NCI-H2107 treated with DMSO at 0.1 percent for 48 hours (cell line): Measurements from ENCODE around the gene CIAO3.
A peak's percentile ranks its signal among the peaks of the same experiment; 100 is the strongest.
"Not testable (repeated sequence)": the region's sequence is repeated elsewhere in the genome, so short reads cannot be mapped to it uniquely, and the experiment has no call there.

ENCODE experiments used
- DNase-seq: peaks from one replicate; lab custom pipeline; 2025; ENCODE audit not compliant: unreplicated experiment; lab: John Stamatoyannopoulos, UW

Gene CIAO3

GRCh38 chr16:760545-761343 is 19.9 kb upstream of the CIAO3 start, which contains the start of gene MSLN:
Gene MSLN (plus strand): TSS chr16:760734. CDS start chr16:762681, 1,947 bp downstream.
- DNase-seq: no peak

- no peak for DNase-seq
These were observed 19.3 kb upstream of the CIAO3 start for GRCh38 chr16:760065-760464.

- DNase-seq: peak; percentile 6
These were observed 18.5 kb upstream of the CIAO3 start for GRCh38 chr16:759110-759910.

GRCh38 chr16:756428-756827 is 15.6 kb upstream of the CIAO3 start:
- no peak for DNase-seq

- no peak for DNase-seq
These were observed 13.9 kb upstream of the CIAO3 start for GRCh38 chr16:754656-755055.

- DNase-seq: not testable (repeated sequence)
These were observed 13.4 kb upstream of the CIAO3 start for GRCh38 chr16:754121-754607.

GRCh38 chr16:752007-752312 is 11.2 kb upstream of the CIAO3 start:
- DNase-seq: no peak

GRCh38 chr16:751152-752006 is 10.6 kb upstream of the CIAO3 start:
- no peak for DNase-seq

- DNase-seq: no peak
These were observed 9.7 kb upstream of the CIAO3 start for GRCh38 chr16:750485-750884.

- DNase-seq: no peak
These were observed 8.2 kb upstream of the CIAO3 start for GRCh38 chr16:749010-749409.

GRCh38 chr16:747978-748746 is 7.4 kb upstream of the CIAO3 start:
- DNase-seq: no peak

GRCh38 chr16:746637-747036 is 5.8 kb upstream of the CIAO3 start:
- DNase-seq: no peak

GRCh38 chr16:745739-746138 is 4.9 kb upstream of the CIAO3 start:
- DNase-seq: no peak

- no peak for DNase-seq
These were observed 3.1 kb upstream of the CIAO3 start for GRCh38 chr16:743794-744500.

GRCh38 chr16:742894-743293 is 2.1 kb upstream of the CIAO3 start:
- DNase-seq: not testable (repeated sequence)

- no peak for DNase-seq
These were observed 1.3 kb upstream of the CIAO3 start for GRCh38 chr16:741986-742629.

GRCh38 chr16:740459-740763 is 386 bp downstream of the CIAO3 start:
- DNase-seq: no peak

- DNase-seq: no peak
These were observed 988 bp downstream of the CIAO3 start for GRCh38 chr16:739560-740458.
